ENCODE data around the gene HDAC9.

DNA sequence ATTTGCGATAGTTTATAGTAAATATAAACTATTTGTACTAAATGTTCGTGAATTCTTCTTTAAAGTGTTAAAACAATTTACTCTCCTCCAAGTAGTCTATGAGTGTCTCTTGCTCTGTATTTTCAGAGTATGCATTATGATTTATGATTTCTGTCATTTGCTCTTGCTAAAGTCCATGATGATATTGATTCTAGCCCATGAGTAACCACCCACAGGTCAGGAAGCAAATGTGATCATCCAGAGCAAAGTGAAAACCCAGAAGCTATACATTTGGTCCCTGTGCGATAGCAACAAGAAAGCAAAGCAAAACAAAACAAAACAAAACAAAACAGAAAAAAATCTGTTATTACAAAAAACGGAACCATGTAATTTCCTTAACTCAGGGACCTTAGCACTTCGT, 225.9 kb downstream of the HDAC9 start:
- TF ChIP-seq, protein P1, sequence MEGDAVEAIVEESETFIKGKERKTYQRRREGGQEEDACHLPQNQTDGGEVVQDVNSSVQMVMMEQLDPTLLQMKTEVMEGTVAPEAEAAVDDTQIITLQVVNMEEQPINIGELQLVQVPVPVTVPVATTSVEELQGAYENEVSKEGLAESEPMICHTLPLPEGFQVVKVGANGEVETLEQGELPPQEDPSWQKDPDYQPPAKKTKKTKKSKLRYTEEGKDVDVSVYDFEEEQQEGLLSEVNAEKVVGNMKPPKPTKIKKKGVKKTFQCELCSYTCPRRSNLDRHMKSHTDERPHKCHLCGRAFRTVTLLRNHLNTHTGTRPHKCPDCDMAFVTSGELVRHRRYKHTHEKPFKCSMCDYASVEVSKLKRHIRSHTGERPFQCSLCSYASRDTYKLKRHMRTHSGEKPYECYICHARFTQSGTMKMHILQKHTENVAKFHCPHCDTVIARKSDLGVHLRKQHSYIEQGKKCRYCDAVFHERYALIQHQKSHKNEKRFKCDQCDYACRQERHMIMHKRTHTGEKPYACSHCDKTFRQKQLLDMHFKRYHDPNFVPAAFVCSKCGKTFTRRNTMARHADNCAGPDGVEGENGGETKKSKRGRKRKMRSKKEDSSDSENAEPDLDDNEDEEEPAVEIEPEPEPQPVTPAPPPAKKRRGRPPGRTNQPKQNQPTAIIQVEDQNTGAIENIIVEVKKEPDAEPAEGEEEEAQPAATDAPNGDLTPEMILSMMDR (IDR thresholded peaks at IDR 0.05) = no peak
- no peak for TF ChIP-seq ZFX (IDR thresholded peaks at IDR 0.05; ENCODE audit: borderline replicate concordance)

Data from 22Rv1 (cell line).